ENCODE measurements around the gene COL18A1.
A peak's percentile ranks its signal among the peaks of the same experiment; 100 is the strongest.
"Not testable (repeated sequence)": the region's sequence is repeated elsewhere in the genome, so short reads cannot be mapped to it uniquely, and the experiment has no call there.

The COL18A1 gene

DNA sequence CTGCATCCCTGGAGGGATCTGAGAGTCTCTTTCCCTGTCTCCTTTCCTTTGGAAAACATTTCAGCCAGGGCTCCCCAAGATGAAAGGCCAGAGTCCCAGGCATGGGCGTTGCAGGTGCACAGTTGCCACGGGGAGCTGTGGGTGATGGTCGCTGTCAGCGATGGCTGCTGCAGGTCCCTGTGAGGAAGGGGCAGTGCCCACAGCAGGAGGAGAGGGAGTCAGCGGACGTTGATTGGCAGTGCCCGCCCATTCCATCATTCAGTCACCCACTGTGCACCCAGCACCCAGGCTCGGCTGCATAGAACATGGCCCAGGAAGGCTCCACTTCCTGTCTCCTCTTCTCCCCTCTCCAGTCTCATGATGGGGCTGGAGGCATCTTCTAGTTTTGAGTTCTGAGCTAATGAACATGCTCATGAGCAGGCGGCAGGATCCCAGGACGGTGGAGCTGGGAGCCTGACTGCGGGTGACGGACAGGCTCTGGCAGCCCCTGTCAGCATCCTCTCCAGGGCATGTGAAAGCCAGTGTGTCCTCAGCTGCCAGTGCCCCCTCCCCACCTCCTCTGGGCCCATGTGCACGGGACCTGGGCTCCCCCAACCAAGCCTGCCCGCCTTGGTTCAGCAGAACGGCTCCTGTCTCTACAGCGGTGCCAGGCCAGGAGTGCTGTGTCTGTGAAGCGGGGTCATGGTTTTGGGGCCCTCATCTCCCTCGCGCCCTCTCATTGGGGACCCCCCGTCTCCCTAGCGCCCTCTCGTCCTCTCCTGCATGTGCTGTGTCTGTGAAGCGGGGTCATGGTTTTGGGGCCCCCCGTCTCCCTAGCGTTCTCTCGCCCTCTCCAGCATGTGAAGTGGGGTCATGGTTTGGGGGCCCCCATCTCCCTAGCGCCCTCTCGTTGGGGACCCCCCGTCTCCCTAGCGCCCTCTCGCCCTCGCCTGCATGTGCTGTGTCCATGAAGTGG, 24.5 kb downstream of the COL18A1 start:
- no peak for DNase-seq

DNA sequence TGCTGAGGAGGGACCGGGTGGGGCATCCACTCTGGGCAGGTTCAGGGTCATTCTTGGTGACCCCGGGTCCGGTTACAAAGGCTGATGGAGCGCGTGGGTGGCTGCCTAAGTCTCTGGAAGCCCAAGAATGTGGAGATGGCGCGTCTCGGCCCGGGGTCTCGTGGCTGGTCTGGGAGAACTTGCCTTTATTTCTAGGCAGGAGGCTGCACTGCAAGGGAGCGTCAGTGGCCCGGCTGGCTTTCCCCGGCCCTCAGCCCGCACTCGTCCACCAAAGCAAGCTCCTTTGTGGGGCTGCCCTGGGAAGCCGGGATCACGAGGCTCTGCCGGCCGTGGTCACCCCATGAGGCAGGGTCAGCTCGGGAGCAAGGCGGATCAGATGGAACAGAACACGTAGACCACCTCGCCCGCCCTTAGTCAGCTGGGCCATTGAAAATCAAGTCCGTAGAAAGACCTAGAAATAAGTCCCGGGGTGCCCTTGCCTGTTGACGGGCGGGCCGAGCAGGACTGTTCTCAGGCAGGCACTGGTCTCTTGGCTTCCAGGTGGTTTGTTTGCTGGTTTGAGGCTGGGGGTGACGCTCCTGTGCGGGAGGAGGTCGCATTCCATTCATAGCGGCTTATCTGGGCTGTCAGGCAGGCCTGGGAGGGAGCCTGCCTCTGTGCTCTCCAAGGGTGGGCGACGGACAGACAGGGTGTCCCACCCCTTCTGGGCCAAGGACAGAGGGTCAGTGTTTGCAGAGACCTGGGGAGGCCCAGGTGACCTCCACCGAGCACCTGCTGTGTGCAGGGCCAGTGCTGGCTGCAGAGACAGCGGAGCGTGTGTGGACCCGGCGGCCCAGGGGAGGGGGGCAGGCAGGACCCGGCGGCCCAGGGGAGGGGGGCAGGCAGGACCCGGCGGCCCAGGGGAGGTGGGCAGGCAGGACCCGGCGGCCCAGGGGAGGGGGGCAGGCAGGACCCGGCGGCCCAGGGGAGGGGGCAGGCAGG, 25.8 kb downstream of the COL18A1 start:
- DNase-seq = no peak

DNA sequence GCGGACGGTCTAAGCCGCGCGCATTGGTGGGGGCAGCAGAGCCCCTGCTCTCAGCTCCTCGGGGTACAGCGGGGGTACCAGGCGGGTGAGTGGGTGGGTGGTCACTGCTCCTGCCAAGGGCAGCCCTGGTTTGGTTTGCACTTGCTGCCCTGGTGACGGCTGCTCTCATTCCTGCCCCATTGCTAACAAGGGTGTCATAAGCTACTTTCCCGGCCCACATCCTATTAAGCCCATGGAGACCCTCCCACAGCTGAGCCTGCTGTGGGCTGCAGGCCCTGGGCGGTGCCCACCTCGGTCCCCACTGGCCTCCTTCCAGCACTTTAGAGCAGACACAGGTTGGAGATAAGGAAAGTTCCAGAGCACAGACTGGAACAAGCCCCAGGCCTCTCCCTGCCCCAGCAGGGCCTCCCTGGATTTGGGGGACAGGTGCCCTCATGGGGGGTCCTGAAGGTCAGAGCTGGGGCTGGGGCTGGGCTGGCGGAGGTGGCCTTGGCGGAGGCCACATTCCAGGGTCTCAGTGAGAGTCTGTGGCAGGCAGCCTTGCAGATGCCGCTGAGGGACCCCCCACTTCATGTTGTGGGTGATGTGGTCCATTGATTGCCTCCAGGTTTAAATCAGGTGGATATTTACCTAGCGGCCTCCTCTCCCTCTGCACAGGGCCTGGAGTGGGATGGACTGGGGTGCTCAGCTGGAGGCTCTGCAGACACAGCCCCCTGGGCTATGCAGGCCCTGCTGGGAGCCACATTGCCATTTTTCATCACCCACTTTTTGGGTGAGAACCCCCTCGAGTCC, 27.0 kb downstream of the COL18A1 start:
- no peak for DNase-seq

DNA sequence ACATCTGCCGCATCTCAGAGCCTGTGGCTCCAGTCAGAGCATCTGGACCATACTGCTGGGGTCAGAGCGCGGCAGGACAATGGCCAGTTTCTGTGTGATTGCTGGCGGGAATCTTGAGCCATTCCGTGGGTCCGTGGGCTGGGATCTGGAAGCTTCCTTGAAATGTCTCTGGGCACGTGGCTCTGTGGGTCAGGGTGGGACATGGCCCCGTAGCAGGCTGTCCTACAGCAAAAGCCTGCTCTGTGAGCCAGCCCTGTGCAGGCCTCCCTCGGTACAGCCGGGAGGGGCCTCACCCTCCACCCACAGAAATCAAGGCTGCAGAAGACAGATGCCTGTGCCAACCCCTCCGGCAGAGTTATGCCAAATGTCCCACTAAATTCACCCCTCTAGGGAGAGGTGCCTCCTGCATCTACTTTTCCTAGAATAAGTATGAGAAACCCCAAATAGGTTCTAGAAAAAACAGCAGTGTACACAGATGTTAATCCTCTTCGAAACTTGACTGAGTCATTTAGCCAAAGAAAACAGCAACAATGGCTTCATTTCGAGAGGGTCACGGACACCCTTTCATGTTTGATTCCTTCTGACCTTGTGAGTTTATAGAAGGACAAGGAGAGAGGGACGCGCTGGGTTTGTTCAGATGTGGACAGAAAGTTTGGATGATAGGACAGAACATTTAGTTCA, 27.8 kb downstream of the COL18A1 start:
- no peak for DNase-seq

DNA sequence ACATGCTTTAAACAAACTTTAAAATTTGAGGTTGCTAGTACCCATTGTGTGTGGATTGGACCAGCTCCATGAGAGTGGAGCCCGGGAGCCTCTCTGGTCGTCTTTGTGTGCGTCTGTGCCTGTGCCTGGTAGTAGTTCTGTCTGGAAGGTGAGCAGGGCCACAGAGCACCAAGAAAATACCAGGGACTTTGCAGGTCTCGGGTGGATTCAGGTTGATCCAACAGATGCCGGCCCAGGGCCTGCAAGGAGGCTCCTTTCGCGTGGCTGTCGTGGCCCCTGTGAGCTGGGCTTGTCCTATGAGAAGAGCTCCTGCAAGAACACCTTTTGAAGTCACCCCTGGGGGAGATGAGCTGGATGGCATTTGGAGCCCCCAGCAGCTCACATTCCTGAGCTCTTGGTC, 28.3 kb downstream of the COL18A1 start:
- DNase-seq = no peak

- no peak for DNase-seq
Measured at GRCh38 chr21:45433911-45434644, 29.1 kb downstream of the COL18A1 start.

GRCh38 chr21:45434645-45435217, 29.8 kb downstream of the COL18A1 start:
- no peak for DNase-seq

- no peak for DNase-seq
Measured at GRCh38 chr21:45435405-45435981, 30.5 kb downstream of the COL18A1 start.

DNA sequence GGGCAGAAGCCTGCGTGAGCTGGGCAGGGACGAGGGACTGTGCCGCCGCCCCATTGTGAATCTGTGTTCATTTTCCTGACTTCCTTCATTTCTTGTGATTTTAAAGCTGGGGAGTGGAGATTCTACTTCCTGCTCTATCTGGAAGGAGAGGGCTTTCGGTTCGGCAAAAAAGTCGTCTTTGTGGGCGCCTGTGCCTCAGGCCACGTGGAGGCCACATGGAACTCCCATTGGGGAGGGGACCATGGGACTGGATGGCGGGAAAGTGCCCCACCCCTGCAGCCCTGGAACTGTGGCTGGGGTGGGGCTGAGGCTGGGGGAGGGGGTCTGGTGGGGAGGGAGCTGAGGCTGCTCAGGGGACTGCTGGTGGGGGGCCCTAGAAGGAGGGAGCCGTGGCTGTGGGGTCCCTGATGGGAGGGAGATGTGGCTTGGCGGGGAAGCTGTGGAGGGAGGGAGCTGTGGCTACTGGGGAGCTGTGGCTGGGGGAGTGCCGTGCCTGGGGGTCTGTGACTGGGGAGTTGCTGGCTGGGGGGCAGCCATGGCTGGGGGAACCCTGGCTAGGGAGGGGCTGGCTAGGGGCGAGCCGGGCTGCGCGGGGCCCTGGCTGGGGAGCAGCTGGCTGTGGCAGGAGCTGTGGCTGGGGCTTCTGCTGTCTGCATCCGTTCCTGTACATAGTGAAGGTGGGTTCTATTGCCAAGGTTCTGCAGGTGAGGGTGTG, 31.5 kb downstream of the COL18A1 start:
- DNase-seq = peak; percentile 8 to 61 (median 43)

- not testable (repeated sequence) for DNase-seq
Measured at GRCh38 chr21:45437844-45438243, 32.9 kb downstream of the COL18A1 start.

DNA sequence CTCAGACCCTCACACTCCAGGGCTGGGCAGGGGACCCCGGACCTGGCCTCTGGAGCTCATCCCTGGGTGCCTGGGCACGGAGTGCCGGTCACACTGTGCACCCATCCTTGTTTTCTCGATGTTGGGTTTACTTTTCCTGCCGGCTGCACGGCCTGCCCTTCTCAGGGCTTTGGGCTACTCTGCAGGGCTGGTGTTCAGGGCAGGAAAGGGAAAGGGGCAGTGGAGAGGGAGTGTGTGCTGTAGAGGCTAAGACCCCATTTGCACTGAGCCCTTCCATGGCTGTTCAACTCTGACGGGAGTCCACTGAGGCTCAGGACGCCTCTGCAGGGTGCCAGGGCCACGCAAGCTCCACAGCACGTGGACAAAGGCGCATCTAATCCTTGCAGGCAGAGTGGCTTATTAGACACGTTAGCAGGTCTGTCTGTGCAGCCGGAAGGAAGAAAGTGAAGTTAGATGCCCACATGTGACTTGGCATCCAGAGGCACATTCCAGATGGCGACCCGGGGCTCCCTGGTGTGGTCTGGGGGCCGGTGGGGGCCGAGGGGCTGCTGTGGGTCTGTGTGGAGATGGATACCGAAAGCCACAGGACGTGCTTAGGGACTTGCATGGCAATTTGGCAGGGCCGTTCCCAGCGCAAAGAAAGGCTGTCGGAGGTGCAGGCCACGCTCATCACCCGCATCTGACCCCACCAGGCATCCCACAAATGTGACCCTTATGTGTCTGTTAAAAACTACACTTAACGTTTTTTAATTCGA, 33.6 kb downstream of the COL18A1 start:
- no peak for DNase-seq

DNA sequence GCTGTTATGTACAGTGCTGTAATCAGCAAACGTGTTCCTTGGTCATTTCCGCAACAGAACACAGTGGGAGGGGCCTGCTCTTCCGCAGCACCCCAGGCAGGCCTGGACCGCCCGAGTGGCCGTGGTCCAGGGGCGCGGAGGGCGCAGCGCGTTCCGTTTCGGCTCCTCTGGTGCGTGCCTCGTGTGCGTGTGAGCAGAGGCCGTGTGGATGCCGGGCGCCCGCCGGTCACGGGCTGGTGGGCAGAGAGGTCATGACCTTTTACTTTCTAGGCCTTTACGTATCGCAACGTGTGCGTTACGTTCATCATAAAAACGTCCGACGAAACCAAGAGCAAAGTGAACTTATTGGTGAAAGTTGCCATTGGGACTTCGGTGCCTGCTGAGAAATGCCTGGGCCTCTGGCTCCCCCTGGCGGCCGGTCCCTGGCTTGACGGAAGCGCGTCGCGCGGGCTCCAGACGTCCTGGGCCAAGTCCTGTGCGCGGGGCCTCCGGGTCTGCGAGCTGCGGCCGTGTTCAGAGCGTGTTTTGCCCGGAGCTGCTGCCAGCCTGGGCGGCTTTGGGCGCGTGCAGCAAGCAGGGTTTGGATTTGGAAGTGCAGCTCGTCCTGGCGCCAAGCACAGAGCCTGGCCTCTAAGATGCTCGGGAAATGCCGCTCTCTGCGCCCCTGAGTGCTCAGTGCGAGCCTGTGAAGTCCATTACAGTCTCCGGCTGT, 34.4 kb downstream of the COL18A1 start:
- peak; percentile 84 to 93 (median 90) for DNase-seq

- DNase-seq = no peak
Measured at GRCh38 chr21:45439901-45440461, 35.0 kb downstream of the COL18A1 start.

- no peak for DNase-seq
Measured at GRCh38 chr21:45440736-45441350, 35.9 kb downstream of the COL18A1 start.

DNA sequence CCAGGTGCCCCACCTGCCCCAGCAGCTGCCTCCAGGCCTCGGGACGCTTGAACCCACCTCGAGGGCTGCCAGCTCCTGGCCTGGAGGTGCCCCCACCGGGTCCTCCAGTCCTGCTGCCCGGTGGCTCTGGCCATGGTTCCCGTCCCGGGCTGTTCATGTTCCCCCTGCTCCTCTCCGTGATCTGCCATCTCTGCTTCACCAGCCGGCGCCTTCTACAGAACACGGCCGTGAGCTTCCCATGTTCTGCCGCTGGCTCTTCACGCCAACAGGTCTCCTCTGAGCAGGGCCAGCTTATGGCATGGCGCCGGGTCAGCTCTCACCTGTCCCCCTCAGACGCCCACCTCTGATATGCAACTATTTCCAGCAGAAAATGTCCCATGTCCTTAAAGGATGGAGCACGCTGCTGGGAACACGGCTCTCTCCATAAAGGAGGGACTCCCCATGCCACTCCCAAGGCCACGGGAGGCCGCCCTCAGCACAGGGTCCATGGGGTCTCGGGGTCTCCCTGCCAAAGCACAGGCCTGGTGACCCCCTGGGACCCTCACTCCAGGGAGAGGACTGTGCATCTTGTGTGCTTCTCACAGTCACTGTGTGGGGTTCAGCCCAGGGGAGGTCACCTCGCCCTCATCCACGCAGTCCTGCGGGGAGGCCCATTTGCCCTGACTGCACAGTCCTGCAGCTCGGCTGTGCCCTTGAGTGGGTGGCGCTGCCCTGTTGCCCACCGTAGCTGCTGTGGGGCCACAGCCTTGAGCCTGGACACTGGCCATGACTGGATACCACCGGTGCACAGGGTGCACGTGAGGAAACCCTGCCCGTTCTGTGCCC, 36.7 kb downstream of the COL18A1 start:
- DNase-seq = no peak

- DNase-seq = no peak
Measured at GRCh38 chr21:45442276-45442675, 37.3 kb downstream of the COL18A1 start.

Measured in suppressor macrophage (primary cell).